GM19238 (cell line): ENCODE results near the gene ACP3.

ENCODE experiments used
- DNase-seq: peaks from one replicate; pipeline ENCODE4 v3.0.0; 2011; ENCODE audit warnings: low spot score; ENCODE audit not compliant: insufficient read length

The ACP3 gene

DNA sequence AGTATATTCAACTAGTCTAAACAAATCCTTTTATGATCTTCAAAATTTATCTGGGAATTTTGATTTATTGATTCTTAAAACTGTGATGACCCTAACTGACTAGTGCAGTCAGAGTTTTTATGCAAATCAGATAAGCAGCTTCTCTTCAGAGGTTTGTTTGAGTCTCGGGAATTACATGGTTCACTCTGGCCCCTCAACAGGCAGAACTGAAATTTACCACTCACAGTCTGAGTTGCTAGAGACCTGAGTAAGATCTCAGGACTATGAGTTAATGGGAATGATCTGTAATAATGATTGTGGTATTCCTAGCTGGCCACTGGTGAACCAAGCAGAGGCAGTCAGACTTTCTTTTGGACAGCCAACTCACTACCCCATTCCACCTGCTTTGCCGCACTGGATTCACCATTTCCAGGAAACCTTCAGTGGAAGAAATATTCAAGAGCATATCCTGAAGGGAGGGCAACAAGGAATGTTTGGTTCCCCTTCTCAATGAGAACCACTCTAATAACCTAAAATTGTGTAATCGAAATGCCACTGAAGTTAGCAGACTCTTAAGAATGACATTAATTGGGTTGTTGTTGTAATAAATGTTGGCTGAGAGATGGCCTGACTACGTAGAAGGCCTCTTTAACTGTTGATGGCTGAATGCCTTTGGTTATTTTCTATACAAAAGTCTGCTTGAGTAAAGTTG lies 88.5 kb downstream of the ACP3 start:
- DNase-seq = no peak

DNA sequence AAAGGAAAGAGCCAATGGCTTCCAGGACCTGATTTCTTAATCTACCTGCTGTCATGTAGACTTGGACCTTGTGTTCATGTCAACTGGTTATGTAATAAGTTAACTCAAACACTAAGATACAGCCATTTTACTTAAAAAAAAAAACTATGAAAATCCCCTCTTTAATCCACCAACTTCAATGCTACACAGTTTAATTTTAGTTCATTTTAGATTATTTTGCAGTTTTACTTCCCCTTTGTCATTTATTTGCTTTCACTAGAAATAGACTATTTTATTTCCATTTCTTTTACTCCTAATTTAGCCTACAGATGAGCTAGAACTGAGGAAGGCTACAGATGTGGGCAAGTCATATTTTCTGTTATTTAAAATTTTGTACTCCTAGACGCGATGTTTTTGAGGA lies 89.4 kb downstream of the ACP3 start:
- DNase-seq = no peak

DNA sequence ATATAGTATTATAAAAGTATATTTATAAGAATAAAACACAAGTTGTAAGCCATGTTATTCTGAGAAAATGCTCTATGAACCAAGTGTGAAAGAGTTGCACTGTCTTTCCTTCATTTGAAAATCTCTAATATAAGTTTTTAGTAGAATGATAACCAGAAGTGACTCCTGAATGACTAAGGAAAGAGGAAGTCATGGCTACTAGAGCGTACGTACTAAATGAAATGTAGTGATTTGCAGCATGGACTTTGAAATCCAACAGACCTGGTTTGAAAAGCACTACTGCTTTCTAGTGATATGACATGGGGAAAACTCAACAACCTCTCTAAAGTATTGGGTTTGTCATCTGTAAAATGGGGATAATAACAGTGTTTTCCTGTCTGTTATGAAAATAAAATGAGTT lies 89.8 kb downstream of the ACP3 start:
- DNase-seq = no peak
